Mammary epithelial cell (primary cell): ENCODE results near the gene LAMP2.

Experiments used
- EZH2 ChIP-seq: IDR thresholded peaks from 2 replicates; pipeline ENCODE4 v1.6.1; 2012; ENCODE audit warnings: low read length, inconsistent platforms, borderline replicate concordance
- TF ChIP-seq, protein P1 (sequence below), 2 donors: IDR thresholded peaks in 1 of 2; conservative IDR thresholded peaks in 1 of 2; 2 replicates each; pipeline ENCODE4 v1.5.1; 2011 to 2012; ENCODE audit warnings: inconsistent platforms in 2 of 2, low read length in 2 of 2, mild to moderate bottlenecking in 2 of 2, control low read depth in 1 of 2, low read depth in 1 of 2; ENCODE audit not compliant: insufficient read depth in 1 of 2; ENCODE audit errors: extremely low read depth in 1 of 2

DNA sequence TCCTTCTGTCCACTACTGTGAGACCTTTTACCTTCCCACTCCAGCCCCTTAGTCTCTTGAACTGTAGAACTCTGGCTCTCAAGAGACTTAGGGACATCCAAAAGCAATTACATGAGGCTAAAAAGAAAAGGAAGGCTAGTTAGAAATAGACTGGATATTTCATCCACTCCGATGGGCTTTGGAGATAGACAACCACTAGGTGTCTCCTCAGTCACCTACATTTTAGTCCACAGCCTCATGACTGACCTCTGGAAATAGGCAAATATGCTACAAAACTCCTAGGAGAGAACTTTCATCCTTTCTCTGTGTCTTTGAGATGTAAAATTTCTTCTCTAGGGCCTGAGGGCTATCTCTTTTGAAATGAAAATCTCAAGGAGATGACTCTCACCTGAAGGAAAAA is 45.1 kb upstream of the LAMP2 start:
- TF ChIP-seq, protein P1, sequence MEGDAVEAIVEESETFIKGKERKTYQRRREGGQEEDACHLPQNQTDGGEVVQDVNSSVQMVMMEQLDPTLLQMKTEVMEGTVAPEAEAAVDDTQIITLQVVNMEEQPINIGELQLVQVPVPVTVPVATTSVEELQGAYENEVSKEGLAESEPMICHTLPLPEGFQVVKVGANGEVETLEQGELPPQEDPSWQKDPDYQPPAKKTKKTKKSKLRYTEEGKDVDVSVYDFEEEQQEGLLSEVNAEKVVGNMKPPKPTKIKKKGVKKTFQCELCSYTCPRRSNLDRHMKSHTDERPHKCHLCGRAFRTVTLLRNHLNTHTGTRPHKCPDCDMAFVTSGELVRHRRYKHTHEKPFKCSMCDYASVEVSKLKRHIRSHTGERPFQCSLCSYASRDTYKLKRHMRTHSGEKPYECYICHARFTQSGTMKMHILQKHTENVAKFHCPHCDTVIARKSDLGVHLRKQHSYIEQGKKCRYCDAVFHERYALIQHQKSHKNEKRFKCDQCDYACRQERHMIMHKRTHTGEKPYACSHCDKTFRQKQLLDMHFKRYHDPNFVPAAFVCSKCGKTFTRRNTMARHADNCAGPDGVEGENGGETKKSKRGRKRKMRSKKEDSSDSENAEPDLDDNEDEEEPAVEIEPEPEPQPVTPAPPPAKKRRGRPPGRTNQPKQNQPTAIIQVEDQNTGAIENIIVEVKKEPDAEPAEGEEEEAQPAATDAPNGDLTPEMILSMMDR (conservative IDR thresholded peaks at IDR 0.05 in 1 of 2, IDR thresholded peaks at IDR 0.05 in 1 of 2; ENCODE audit: extremely low read depth in 1 of 2, insufficient read depth in 1 of 2, low read depth in 1 of 2, low read length in 2 of 2): peak; percentile 52 to 68
- no peak for TF ChIP-seq EZH2
